EH (cell line): Measurements from ENCODE around the gene UMAD1.

Experiments
- DNase-seq: peaks from one replicate; pipeline ENCODE4 v3.0.0-alpha.2; 2015; ENCODE audit warnings: low read depth

The UMAD1 gene

DNA sequence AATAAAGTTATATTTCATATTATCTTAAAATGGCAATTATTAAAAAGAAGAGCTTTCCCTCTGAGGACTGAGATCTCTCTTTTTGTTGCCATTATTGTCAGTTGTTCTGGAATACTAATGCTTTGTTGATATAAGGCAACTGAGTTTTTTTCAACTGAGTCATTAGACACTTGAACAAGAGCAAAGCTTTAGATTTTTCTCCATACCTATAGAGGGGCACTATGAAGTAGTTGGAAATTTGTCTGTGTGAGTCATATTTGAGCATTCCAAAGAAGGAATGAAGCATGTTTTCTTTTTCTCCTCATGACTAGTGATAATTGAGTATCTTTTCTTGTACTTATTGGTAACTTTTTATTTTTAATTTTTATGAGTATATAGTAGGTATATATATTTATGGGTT lies 53.3 kb downstream of the UMAD1 start:
- DNase-seq: peak; percentile 89

GRCh38 chr7:7694542-7694941 lies 54.0 kb downstream of the UMAD1 start:
- no peak for DNase-seq

GRCh38 chr7:7695111-7695817 lies 54.7 kb downstream of the UMAD1 start:
- DNase-seq: no peak

DNA sequence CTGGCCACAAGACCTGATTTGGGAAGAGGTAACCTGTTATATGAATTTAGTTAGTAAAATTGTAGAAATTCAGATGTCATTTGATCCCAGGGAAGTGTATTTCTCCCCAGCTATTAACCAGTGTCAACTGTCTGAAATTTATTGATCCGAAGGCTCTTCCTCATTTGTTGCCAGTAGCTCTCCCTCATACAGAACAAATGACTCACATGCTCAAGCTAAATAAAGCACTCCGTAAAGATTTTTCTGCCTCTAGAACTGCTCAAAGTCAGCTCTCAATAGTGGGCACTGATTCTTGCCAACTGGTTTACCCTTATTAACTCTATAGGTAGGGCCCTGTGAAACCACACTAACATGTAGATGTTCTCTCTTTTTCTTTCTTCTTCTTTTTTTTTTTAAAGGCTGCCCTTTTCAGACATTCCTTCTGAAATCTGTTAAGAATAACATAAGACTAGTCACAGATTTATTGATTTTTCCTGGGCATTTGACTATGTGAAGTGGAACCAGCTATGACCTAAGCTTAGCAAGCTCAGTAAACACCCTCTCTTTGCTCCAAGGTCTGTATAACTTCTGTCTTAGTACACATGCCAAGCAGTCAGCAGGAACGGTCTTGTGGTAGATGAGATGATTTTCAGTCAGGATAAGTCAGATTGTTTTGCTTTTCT lies 56.0 kb downstream of the UMAD1 start:
- peak; percentile 44 for DNase-seq

DNA sequence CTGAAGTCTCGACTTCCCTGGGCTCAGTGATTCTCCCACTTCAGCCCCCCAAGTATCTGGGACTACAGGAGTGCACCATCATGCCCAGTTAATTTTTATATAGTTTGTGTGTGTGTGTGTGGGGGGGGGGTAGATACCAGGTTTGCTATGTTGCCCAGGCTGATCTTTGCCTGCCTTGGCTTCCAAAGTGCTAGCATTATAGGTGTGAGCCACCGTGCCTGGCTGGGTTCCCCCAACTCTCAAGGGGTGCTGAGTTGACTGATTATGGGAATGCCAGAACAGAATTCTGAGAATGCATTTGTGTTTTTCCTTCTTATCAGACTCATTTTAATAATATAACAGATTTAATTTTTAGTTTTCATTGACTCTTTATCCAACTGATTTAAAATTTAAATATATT lies 58.4 kb downstream of the UMAD1 start:
- no peak for DNase-seq

- DNase-seq: no peak
Observed at GRCh38 chr7:7699380-7699779, 58.8 kb downstream of the UMAD1 start.

GRCh38 chr7:7699970-7700369 lies 59.4 kb downstream of the UMAD1 start:
- no peak for DNase-seq

DNA sequence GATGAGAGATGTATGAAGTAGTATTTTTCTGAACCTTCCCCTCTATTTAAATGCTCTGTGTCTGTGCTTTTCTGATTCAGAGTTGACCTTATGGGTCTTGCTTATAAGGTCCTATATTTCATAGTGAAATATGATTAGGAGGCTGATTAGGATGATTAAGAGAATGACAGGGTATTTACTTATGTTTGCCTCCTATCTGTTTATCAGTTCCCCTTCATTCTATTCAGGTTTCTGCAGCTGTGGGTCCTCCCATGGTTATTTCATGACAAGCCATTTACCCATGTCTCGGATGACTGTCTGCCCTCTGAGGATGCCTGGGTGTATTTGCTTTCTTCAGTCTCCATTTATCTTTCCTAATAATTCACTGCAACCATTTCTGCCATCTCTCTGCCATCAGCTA lies 61.0 kb downstream of the UMAD1 start:
- no peak for DNase-seq

GRCh38 chr7:7702826-7703225 lies 62.3 kb downstream of the UMAD1 start:
- DNase-seq: peak; percentile 65

DNA sequence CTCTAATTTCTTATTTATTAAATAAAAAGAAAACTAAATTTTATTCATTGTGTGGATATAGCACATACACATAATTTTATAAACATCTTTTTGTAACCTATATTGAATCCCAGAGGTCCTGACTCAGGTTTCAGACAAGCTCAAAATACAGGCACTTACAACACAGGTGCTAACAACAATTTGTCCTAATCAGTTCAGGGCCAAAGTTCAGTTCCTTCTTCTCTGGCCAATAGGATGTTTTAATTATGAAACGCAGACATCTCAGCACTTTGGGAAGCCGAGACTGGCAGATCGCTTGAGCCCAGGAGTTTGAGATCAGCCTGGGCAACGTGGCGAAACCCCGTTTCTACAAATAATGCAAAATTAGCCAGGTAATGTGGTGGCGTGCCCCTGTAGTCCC lies 62.9 kb downstream of the UMAD1 start:
- DNase-seq: no peak

- DNase-seq: no peak
Observed at GRCh38 chr7:7704867-7705266, 64.3 kb downstream of the UMAD1 start.

DNA sequence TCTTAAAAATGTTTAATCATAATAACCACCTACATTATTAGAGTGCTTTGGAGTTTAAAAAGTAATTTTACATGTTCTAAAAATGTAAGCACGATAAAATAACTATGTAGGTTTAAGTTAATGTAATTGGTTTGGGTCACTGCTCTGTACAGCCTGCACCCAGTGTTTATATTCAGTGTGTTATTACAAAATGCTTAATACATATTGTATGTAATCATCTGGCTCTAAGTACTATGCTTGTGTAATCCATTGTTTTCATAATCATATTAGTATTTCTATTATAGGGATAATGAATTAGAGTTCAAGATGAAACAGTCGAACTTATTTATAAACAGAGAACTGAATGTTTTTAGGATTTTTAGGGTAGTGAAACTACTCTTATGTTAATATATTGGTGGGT lies 64.8 kb downstream of the UMAD1 start:
- no peak for DNase-seq

- DNase-seq: no peak
Observed at GRCh38 chr7:7706101-7706511, 65.6 kb downstream of the UMAD1 start.

- no peak for DNase-seq
Observed at GRCh38 chr7:7706556-7707172, 66.1 kb downstream of the UMAD1 start.

GRCh38 chr7:7707246-7707645 lies 66.7 kb downstream of the UMAD1 start:
- DNase-seq: no peak

DNA sequence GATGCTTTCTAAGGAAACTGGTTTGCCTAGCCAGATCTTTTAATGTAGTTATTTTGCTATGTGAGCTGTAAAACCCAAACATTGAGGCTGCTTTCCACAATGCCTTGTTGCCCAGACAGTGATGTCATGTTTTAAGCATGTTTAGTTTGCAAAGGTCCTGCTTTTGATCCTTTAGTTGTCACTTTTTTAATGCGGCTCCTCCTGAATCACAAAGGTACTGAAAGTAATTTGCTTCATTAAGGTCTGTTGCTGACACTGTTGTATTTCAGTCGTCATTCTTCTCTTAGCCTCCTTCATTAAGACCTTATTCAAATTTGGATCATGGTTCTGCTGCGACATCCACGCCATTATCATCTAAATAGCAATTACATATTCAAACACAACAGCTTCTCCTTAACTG lies 67.3 kb downstream of the UMAD1 start:
- DNase-seq: peak; percentile 25

DNA sequence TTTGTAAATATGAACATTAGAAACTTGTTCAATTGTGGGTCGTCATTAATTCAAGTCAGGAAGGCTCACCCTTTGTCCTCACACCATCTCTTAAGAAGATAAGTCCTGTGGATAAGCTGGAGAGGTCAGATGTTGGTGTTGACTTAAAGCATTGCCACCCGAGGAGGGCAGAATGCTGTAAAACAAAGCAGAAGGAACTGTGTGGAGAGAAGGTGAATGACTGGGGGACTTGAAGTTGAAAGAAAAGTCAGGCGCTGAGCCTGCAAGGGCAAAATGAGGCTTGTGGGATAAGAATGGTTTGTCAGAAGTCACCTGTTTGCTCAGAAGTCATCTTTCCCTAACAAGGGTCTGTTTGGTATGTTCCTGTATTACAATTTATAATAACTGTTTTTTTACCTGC lies 68.7 kb downstream of the UMAD1 start:
- no peak for DNase-seq

DNA sequence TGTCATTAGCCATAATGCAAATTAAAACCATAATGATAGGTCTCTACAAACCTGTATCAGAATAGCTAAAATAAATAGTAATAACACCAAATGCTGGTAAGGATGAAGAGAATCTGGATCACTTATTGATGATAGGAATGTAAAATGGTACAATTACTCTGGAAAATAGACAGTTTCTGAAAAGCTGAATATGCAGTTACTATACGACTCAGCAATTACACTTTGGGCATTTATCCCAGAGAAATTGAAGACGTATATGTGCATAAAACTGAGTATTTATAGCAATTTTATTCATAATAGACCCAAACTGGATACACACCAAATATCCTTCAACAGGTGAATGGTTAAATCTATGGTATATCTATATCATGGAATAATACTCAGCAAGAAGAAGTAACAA lies 69.9 kb downstream of the UMAD1 start:
- no peak for DNase-seq

DNA sequence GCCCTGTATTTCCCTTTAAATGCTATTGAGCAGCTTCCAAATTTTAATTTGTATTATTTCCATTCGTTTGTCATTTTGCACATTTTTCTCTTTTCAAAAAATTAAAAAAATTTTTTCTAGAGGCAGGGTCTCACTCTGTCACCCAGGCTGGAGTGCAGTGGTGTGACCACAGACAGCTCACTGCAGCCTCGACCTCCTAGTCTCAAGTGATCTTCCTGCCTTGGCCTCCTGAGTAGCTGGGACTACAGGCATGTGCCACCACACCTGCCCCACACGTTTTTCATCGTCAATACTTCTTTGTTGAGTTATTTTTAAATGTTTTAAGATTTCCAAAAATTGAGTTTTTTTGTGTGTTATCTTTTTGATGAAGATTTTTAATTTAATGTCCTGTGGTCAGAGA lies 73.2 kb downstream of the UMAD1 start:
- DNase-seq: no peak

DNA sequence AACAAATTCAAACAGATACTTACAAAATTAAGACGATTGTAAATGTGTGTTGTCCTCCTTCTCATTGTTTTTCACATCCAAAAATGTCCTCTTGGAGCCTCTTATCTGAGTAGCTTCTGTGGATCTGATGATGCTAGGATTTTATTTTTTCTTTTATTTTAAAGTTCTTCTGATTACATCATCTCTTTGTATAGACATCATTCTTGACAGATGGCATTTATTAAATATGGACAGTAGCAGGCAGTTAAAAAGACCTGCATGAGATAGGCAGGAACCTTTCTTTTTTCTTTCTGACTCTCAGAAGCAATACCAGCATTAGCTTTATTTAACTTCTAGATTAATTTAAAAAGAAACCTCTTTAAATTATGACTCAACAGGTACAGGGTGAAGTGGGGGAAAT lies 77.9 kb downstream of the UMAD1 start, which contains the start of gene RPA3:
Gene RPA3, minus strand, starts transcription at position 116 of the 400 bp plus-strand sequence. CDS start 78,189 bp downstream, outside the sequence.
- no peak for DNase-seq

- peak; percentile 60 for DNase-seq
Observed at GRCh38 chr7:7719236-7719635, 78.7 kb downstream of the UMAD1 start.

DNA sequence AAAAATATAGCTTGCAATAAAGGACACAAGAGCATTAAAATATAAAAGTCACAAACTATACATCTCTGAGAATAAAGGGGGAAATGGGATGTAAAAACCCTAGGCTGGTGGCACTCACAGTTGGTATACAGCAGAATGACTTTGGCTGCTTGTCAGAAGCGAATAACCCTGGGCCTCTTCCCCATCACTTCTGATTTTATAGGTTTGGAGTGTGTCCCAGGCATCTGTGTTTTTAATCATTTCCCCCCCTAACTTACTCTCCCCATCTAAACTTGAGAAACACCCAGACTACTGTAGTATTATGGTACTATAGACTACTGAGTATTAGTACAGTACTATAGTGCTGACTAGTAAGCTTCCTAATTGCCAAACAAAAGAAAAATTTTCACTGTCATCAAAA lies 79.6 kb downstream of the UMAD1 start:
- DNase-seq: no peak
